ENCODE data around the gene FUT8.
A peak's percentile ranks its signal among the peaks of the same experiment; 100 is the strongest.

FUT8 gene

DNA sequence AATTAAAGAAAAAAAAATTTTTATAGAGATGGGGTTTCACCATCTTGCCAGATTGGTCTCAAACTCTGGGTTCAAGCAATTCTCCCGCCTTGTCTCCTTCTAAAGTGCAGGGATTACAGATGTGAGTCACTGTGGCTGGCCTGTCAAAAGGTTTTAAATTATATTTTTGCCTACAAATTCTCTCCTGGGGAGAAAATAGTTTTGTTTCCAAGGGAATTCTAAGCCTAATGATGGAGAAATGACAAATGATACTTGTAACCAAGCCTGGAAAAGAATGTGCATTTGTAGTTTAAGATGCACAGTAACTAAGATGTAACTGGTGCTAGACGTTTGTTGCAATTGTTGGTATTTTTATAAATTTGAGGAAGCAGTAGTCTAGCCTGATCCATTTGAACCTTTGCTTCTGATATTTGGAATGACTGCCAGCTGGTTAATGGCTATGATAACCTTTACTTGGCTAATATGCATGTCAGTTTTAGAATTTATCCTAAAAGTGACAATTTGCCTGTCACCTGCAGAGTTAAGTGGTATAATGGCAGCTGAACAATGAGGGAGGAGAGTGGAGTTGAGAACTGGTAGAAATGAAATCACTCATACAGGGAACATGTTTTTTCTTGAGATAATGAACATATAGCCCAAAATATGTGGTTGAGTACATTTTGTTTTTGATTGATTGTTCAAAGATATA lies 148.0 kb downstream of the FUT8 start:
- DNase-seq = peak; percentile 93

GRCh38 chr14:65564370-65564769 lies 151.8 kb downstream of the FUT8 start:
- DNase-seq = no peak

DNA sequence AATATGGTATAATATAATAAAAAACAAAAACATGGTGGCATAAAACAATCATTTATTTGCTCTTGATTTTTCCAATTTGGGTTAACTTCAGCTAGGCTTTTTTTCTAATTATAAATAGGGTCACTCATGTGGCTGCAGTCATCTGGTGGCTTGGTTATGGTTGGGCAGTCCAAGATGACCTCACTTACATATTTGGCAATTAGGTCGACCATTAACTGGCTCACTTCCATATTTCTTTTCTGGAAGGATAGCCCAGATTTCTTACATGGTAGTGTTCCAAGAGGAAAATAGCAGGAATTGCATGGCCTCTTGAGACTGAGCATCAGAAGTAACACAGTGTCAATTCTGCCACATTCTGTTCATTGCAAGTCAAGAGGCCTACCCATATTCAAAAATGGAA lies 153.4 kb downstream of the FUT8 start:
- DNase-seq = no peak

GRCh38 chr14:65566820-65567522 lies 154.4 kb downstream of the FUT8 start:
- DNase-seq = no peak

DNA sequence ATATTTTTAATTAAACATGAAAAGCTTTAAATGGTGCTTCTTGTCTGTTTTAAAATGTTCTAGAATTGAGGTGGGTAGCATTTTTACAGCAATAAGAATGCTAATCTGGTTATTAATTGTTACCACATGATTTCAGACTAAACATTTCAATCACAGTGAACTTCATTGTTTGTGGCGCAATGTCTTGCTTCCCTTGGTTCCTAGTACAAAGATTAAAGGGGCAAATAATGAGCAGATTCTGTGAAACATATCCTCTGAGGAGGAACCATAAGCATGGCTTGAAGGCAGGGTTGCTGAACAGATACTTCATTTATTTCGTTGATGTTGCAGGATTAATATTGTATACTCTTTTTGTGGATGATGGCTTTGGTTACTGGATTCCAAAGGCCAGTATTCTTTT lies 162.1 kb downstream of the FUT8 start:
- DNase-seq = no peak

GRCh38 chr14:65575389-65575788 lies 162.9 kb downstream of the FUT8 start:
- DNase-seq = no peak

DNA sequence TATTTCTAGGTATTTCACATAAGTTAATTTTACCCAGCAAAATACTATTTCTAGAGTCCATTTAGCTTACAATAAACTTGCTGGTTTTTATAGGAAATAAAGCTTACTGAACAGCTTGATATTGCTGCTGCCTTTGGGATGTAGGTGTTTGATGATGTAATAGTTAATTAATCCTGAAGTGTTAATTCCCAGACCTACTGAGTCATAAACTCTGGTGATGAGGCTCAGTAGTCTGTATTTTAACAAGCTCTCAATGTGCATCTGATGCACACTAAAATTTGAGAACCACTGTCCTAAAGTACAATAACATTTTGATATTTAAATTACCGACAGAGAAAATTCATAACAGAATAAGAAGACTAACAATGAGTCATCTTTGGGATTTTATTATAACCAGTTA lies 168.4 kb downstream of the FUT8 start:
- no peak for DNase-seq

DNA sequence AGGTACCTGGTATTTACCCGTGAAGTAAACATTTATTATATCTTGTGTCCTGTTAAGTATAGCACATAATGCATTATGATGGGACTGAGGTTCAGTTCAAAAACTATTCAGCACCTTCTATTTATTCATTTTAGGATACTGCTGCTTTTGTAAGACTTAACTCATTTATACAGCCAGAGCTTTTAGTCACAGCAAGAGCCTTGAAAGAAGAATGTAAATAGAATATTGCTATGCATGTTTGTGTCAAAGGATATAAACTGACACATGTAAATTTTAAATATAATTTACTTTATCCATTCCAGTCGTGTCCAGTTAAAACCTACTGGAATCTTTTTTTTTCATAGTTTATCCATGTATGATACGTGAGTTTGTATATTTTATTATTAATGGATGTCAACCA lies 168.8 kb downstream of the FUT8 start:
- DNase-seq = no peak

DNA sequence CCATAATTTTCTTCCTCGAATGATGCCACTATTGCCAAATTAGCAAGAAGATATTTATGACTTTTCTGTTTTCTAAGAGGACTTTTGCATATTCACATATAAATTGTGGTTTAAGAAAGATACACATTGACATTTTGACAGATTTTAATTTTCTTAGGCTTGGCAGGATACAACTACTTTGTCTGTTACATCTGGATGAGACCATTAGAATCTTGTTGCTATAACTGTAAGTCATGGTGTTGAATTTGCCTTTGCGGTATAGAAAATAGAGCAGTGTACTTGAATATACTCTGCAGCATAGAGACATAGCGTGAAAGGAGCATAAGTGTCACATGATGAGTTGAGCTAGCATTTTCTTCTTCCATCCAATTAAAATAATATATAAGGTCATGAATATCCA lies 169.3 kb downstream of the FUT8 start:
- no peak for DNase-seq

GRCh38 chr14:65585216-65585615 lies 172.7 kb downstream of the FUT8 start:
- no peak for DNase-seq

DNA sequence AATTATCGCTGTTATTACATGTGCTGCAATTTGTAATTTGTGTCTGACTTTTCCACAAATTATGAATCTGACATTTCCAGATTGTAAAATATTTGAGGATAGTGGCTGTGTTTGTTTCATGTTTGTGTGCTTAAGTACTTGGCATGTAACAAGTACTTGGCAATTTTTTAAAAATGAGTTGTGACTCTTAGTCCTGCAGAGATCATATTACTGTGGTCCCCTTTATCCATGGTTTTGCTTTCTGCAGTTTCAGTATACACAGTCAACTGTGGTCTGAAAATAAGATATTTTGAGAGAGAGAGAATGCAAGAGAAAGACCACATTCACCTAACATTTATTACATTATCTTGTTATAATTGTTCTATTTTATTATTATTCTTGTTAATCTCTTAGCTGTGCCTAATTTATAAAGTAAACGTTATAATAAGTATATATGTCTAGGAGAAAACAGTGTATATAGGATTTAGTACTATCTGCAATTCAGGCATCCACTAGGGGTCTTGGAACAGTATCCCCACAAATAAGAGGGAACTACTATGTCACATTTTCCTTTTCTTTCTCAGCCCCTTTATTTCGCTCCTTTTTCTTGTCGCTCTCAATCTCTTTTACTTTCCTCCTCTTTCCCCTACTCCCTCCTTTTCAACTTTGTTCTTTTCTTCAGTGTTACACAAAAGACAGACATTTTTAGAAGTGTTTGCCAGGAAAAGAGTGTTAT lies 176.1 kb downstream of the FUT8 start:
- DNase-seq = no peak

- DNase-seq = no peak
Measured at GRCh38 chr14:65594153-65594881, 181.8 kb downstream of the FUT8 start.

- no peak for DNase-seq
Measured at GRCh38 chr14:65594882-65595237, 182.3 kb downstream of the FUT8 start.

DNA sequence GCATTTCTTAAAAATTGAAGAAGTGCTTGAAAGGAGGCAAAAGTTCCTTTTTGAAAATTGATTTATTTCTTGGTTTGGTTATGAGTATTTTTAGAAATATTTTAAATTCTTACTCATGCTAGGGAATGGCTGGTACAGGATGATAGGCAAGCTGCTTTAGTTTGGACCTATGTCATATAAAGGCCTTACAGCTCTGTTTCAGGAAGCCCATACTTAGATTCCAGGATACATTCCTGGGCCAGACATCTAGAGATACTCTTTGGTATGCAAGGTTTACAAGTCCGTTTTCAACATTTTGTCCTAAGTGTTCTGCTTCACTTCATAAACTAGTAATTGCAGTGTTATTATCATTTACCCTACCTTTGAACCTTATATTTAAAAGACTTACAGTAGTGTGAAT lies 186.8 kb downstream of the FUT8 start:
- DNase-seq = no peak

- DNase-seq = no peak
Measured at GRCh38 chr14:65600742-65601141, 188.2 kb downstream of the FUT8 start.

- no peak for DNase-seq
Measured at GRCh38 chr14:65604535-65604934, 192.0 kb downstream of the FUT8 start.

- no peak for DNase-seq
Measured at GRCh38 chr14:65604936-65605335, 192.4 kb downstream of the FUT8 start.

GRCh38 chr14:65606460-65606859 lies 193.9 kb downstream of the FUT8 start:
- DNase-seq = no peak

DNA sequence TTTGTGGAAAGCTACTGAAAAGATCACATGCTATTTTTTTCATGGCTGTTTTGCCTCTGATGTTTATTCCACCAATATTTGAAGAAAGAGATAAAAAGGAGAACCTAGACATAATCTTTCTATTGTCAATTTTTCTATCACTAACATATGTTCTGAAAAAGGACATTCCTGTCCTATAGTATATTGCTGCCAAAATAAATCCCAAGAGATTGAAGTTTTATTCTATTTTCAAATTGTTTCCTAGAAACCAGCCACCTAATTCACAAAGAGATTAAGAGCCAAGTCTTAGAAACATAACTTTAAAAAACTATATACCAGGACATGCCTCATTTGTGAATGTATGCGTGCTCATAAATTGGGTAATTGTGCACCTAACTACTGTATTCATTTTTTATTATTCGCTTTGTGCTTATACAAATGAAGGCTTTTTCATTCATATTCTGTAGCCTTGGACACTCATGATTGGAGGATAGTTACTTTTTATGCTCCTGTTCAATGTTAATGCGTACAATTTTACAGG lies 200.7 kb downstream of the FUT8 start:
- DNase-seq = no peak

DNA sequence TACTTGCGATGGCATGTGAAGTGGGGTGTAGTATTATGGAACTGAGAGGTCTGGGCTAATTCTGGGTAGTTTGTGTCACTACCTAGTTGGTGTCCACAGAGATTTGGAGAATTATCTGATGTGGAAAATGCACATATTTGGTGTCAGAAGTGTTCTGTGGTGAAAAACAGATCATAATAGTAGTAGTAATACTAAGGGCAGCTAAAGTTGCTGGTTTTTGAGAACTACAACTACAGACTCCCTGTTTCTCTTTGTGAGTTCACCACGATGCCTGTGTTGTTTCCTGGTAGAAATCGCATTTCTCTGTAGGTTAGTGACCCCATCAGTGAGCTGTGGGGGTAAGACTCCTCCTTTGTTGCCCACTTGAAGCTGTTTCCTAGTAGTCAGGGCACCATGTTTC lies 206.5 kb downstream of the FUT8 start:
- DNase-seq = no peak

- DNase-seq = no peak
Measured at GRCh38 chr14:65620195-65620594, 207.7 kb downstream of the FUT8 start.

GRCh38 chr14:65622703-65623102 lies 210.2 kb downstream of the FUT8 start:
- no peak for DNase-seq

GRCh38 chr14:65623759-65624158 lies 211.2 kb downstream of the FUT8 start:
- no peak for DNase-seq
